ENCODE measurements around the gene SLC25A29. TPM values are rescaled to one million over a fixed set of nuclear protein-coding genes. Genes with fewer than 3 reads are reported as not detected.
A peak's percentile ranks its signal among the peaks of the same experiment; 100 is the strongest.

The SLC25A29 gene
- polyA plus RNA-seq, 2 of the 4 experiments (the other 2 are of a cell fraction) = 6.3 to 15.1 TPM

- no peaks in the 10 kb centered on the region for H3K9me3 ChIP-seq
- CTCF ChIA-PET = interaction anchor here (1.5 to 12.3 kb wide), 7 partner anchors 9 to 342 kb away, joined by 3 to 114 read pairs (median 10); partner anchors contain the start of gene WDR25
- no peak for DNase-seq (ENCODE audit: low read depth in 1 of 2, low spot score in 1 of 2)
- H3K4me3 ChIP-seq = no peak overlapping the region
- H3K4me2 ChIP-seq = no peak overlapping the region; the same call in 2 of the 3 replicates
- ATAC-seq = no peak
- POLR2A ChIA-PET = no interaction called here
- WGBS (ENCODE audit: missing lambda C conversion rate) = 78% methylated on average over 3 of the region's 4 CpGs
- no peak for TF ChIP-seq FOXS1 (CRISPR knock-in tag; IDR thresholded peaks at IDR 0.05)
- no peak for TF ChIP-seq FOSB (CRISPR knock-in tag; IDR thresholded peaks at IDR 0.05)
- no peak for TF ChIP-seq CHD2 (IDR thresholded peaks at IDR 0.05; ENCODE audit: low read length, partially characterized antibody)
- no peak for TF ChIP-seq HDAC2 (IDR thresholded peaks at IDR 0.05)
- no peak for TF ChIP-seq MYC (IDR thresholded peaks at IDR 0.05; ENCODE audit: borderline replicate concordance, low read length)
- TF ChIP-seq, protein P1, sequence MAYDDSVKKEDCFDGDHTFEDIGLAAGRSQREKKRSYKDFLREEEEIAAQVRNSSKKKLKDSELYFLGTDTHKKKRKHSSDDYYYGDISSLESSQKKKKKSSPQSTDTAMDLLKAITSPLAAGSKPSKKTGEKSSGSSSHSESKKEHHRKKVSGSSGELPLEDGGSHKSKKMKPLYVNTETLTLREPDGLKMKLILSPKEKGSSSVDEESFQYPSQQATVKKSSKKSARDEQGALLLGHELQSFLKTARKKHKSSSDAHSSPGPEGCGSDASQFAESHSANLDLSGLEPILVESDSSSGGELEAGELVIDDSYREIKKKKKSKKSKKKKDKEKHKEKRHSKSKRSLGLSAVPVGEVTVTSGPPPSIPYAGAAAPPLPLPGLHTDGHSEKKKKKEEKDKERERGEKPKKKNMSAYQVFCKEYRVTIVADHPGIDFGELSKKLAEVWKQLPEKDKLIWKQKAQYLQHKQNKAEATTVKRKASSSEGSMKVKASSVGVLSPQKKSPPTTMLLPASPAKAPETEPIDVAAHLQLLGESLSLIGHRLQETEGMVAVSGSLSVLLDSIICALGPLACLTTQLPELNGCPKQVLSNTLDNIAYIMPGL (CRISPR knock-in tag; IDR thresholded peaks at IDR 0.05; ENCODE audit: borderline replicate concordance) = no peak
- no peak for TF ChIP-seq CBX8 (IDR thresholded peaks at IDR 0.05)
- TF ChIP-seq NFE2L2 (conservative IDR thresholded peaks at IDR 0.05; ENCODE audit: low read length) = no peak
- TF ChIP-seq JUNB (IDR thresholded peaks at IDR 0.05) = no peak
- TF ChIP-seq, protein P2, sequence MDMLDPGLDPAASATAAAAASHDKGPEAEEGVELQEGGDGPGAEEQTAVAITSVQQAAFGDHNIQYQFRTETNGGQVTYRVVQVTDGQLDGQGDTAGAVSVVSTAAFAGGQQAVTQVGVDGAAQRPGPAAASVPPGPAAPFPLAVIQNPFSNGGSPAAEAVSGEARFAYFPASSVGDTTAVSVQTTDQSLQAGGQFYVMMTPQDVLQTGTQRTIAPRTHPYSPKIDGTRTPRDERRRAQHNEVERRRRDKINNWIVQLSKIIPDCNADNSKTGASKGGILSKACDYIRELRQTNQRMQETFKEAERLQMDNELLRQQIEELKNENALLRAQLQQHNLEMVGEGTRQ (IDR thresholded peaks at IDR 0.05) = no peak
- H3K4me1 ChIP-seq = peaks cover 29% of the 10 kb centered on the region
- no peak for FAIRE-seq
- H3K27ac ChIP-seq = no peak overlapping the region
These were observed 2.3 kb downstream of the SLC25A29 start for GRCh38 chr14:100303925-100304324.

DNA sequence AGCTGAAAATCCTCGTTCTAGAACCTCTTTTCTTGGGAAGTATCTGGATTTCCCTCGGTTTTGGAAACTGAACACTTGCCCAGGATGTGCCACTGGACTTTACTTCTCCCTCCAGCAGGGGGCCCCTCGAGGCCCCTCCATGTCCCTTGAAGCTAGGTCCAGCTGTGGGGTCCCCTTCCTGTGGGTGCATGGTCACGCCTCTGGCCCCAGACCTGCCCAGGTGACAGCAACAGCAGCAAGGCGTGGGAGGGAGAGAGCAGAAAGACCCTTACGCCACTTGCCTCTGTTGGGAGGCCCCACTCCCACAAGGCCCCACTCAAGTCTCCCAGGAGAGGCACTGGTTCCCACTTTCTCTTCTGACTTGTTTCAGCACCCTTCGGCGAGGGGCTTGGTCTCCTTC is 3.1 kb downstream of the SLC25A29 start:
- H3K4me2 ChIP-seq = peak overlapping the region; percentile 38
- peak overlapping the region in 1 of 2 experiments; percentile 46; a peak in 3 of 6 replicates for H3K27ac ChIP-seq
- DNase-seq (ENCODE audit: low read depth in 1 of 2, low spot score in 1 of 2) = peak; percentile 42 to 53

More for the DNA sequence above, 3.1 kb downstream of the SLC25A29 start:
- FAIRE-seq (no peak), ATAC-seq (peak in 1 of 2 experiments; percentile 40; a peak in 3 of 6 replicates)
- CTCF ChIA-PET = interaction anchor here (0.6 to 12.3 kb wide), 19 partner anchors 8 to 347 kb away, joined by 3 to 114 read pairs (median 4); partner anchors contain the start of genes SLC25A47 and WDR25
- POLR2A ChIA-PET = no interaction called here
- TF ChIP-seq ESRRA (IDR thresholded peaks at IDR 0.05; ENCODE audit: borderline replicate concordance, low read length) (no peak), BCL3 (IDR thresholded peaks at IDR 0.05) (no peak), POLR2AphosphoS2 (conservative IDR thresholded peaks at IDR 0.05; ENCODE audit: low read length) (no peak), ZNF302 (CRISPR knock-in tag; IDR thresholded peaks at IDR 0.05) (no peak), JUN (IDR thresholded peaks at IDR 0.05) (no peak), CTCF (IDR thresholded peaks at IDR 0.05) (peak; percentile 60), EHMT2 (IDR thresholded peaks at IDR 0.05; ENCODE audit: low read depth) (no peak), JUNB (IDR thresholded peaks at IDR 0.05) (no peak), NFE2L2 (conservative IDR thresholded peaks at IDR 0.05; ENCODE audit: low read length) (no peak), HES2 (IDR thresholded peaks at IDR 0.05) (no peak), ZFP36 (IDR thresholded peaks at IDR 0.05; ENCODE audit: borderline replicate concordance, partially characterized antibody) (no peak), CBX2 (IDR thresholded peaks at IDR 0.05; ENCODE audit: borderline replicate concordance, low read depth) (no peak), RFX5 (IDR thresholded peaks at IDR 0.05) (no peak), FOSB (CRISPR knock-in tag; IDR thresholded peaks at IDR 0.05) (no peak), SMC3 (IDR thresholded peaks at IDR 0.05) (0 out of 3 replicates have a peak, but pooled peaks have one; percentile 29), HEYL (CRISPR knock-in tag; IDR thresholded peaks at IDR 0.05) (no peak), RAD21 (conservative IDR thresholded peaks at IDR 0.05 in 1 of 2, IDR thresholded peaks at IDR 0.05 in 1 of 2) (0 out of 5 replicates have a peak, but pooled peaks of 1 of the 2 experiments have one; percentile 28), EHF (CRISPR knock-in tag; IDR thresholded peaks at IDR 0.05) (no peak), RARB (CRISPR knock-in tag; IDR thresholded peaks at IDR 0.05) (no peak)
- 47% methylated on average over 8 of the region's 8 CpGs for WGBS (ENCODE audit: missing lambda C conversion rate)
- H3K4me3 ChIP-seq = no peak overlapping the region
- peaks cover 29% of the 10 kb centered on the region for H3K4me1 ChIP-seq
- H3K9me3 ChIP-seq = no peaks in the 10 kb centered on the region

Measured in A549 (cell line).